Fibroblast of pulmonary artery (primary cell): Measurements from ENCODE around the gene DAAM2.

Experiments used
- DNase-seq: peaks from one replicate; pipeline ENCODE4 v3.0.0-alpha.2; 2010; ENCODE audit warnings: low read depth
- H3K4me3 ChIP-seq: replicated peaks from 2 replicates; pipeline ENCODE4 v1.5.1; 2011; ENCODE audit warnings: low read depth, mild to moderate bottlenecking, control low read depth, low read length, moderate library complexity
- TF ChIP-seq, protein P1 (sequence below): IDR thresholded peaks from 2 replicates; pipeline ENCODE4 v1.5.1; 2011; ENCODE audit warnings: mild to moderate bottlenecking, control low read depth, low read length, inconsistent platforms; ENCODE audit errors: missing control alignments

The DAAM2 gene

DNA sequence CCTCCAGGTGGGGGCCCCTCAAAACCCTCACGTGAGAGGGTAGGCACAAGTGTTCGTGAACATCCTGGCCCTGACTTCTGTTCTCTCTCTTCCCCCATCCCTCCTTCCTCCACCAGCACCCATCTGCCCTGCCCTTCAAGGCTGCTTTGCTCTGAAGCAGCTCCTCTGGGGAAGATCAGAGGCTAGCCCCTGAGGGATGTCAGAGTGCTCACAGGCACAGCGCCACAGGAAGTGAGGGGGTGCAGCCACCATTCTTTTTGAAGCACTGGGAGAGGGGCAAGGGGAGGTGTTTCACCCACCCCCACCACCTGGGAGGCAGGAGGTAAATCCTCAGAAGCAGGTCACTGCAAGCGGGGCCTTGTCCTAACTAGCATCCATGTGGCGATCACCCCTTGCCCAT, 130.6 kb downstream of the DAAM2 start:
- TF ChIP-seq, protein P1, sequence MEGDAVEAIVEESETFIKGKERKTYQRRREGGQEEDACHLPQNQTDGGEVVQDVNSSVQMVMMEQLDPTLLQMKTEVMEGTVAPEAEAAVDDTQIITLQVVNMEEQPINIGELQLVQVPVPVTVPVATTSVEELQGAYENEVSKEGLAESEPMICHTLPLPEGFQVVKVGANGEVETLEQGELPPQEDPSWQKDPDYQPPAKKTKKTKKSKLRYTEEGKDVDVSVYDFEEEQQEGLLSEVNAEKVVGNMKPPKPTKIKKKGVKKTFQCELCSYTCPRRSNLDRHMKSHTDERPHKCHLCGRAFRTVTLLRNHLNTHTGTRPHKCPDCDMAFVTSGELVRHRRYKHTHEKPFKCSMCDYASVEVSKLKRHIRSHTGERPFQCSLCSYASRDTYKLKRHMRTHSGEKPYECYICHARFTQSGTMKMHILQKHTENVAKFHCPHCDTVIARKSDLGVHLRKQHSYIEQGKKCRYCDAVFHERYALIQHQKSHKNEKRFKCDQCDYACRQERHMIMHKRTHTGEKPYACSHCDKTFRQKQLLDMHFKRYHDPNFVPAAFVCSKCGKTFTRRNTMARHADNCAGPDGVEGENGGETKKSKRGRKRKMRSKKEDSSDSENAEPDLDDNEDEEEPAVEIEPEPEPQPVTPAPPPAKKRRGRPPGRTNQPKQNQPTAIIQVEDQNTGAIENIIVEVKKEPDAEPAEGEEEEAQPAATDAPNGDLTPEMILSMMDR = no peak
- no peak for DNase-seq
- no peak overlapping the region for H3K4me3 ChIP-seq

- TF ChIP-seq, protein P1 = no peak
- H3K4me3 ChIP-seq = no peak overlapping the region
- no peak for DNase-seq
Measured at GRCh38 chr6:39923394-39923793, 131.2 kb downstream of the DAAM2 start.

- TF ChIP-seq, protein P1 = no peak
- no peak for DNase-seq
- no peak overlapping the region for H3K4me3 ChIP-seq
Measured at GRCh38 chr6:39923861-39924260, 131.7 kb downstream of the DAAM2 start.

- no peak for DNase-seq
- TF ChIP-seq, protein P1 = no peak
- no peak overlapping the region for H3K4me3 ChIP-seq
Measured at GRCh38 chr6:39924283-39924682, 132.1 kb downstream of the DAAM2 start.

GRCh38 chr6:39925191-39925930, 133.2 kb downstream of the DAAM2 start:
- no peak for DNase-seq
- no peak overlapping the region for H3K4me3 ChIP-seq
- TF ChIP-seq, protein P1 = no peak

- H3K4me3 ChIP-seq = no peak overlapping the region
- TF ChIP-seq, protein P1 = no peak
- DNase-seq = no peak
Measured at GRCh38 chr6:39925931-39926290, 133.7 kb downstream of the DAAM2 start.

GRCh38 chr6:39926668-39927067, 134.5 kb downstream of the DAAM2 start:
- H3K4me3 ChIP-seq = no peak overlapping the region
- TF ChIP-seq, protein P1 = no peak
- peak; percentile 14 for DNase-seq
